GM18508 (cell line): Measurements from ENCODE around the gene OR1S2.
"Not testable (repeated sequence)": the region's sequence is repeated elsewhere in the genome, so short reads cannot be mapped to it uniquely, and the experiment has no call there.

Experiments used
- ATAC-seq: cut with Tn5 transposase; IDR thresholded peaks from one replicate; pipeline ENCODE4 v1.9.1; 2021; ENCODE audit warnings: moderate number of reproducible peaks; ENCODE audit not compliant: insufficient read depth, unreplicated experiment

OR1S2 gene

GRCh38 chr11:58204042-58204441 lies at the start of gene OR1S2:
Gene OR1S2 (minus strand): TSS chr11:58204142. CDS start chr11:58204142, 0 bp downstream.
- no peak for ATAC-seq

- ATAC-seq, result no peak
Measured at GRCh38 chr11:58243954-58244353, 40.0 kb upstream of the OR1S2 start.

- no peak for ATAC-seq
Measured at GRCh38 chr11:58227956-58228615, 24.1 kb upstream of the OR1S2 start.

GRCh38 chr11:58222721-58223120 lies 18.8 kb upstream of the OR1S2 start:
- no peak for ATAC-seq

GRCh38 chr11:58216476-58216875 lies 12.5 kb upstream of the OR1S2 start:
- ATAC-seq, result no peak

- ATAC-seq, result not testable (repeated sequence)
Measured at GRCh38 chr11:58212420-58212819, 8.5 kb upstream of the OR1S2 start, which contains the start of gene OR1S1. Gene OR1S1 (plus strand): TSS chr11:58212720.

- ATAC-seq, result no peak
Measured at GRCh38 chr11:58199271-58199670, 4.7 kb downstream of the OR1S2 start.

GRCh38 chr11:58195939-58196338 lies 8.0 kb downstream of the OR1S2 start:
- ATAC-seq, result no peak

GRCh38 chr11:58193391-58193790 lies 10.6 kb downstream of the OR1S2 start:
- ATAC-seq, result no peak

GRCh38 chr11:58192229-58192628 lies 11.7 kb downstream of the OR1S2 start:
- ATAC-seq, result no peak

GRCh38 chr11:58188770-58189169 lies 15.2 kb downstream of the OR1S2 start, which contains the start of gene OR9Q2:
Gene OR9Q2 (plus strand): TSS chr11:58189070. CDS start chr11:58190491, 1,421 bp downstream.
- ATAC-seq, result no peak

- ATAC-seq, result no peak
Measured at GRCh38 chr11:58186938-58187337, 17.0 kb downstream of the OR1S2 start.

GRCh38 chr11:58179648-58180047 lies 24.3 kb downstream of the OR1S2 start:
- ATAC-seq, result no peak

GRCh38 chr11:58178444-58178843 lies 25.5 kb downstream of the OR1S2 start:
- no peak for ATAC-seq

GRCh38 chr11:58177409-58178054 lies 26.4 kb downstream of the OR1S2 start:
- ATAC-seq, result no peak

GRCh38 chr11:58165504-58166106 lies 38.3 kb downstream of the OR1S2 start:
- ATAC-seq, result no peak

- no peak for ATAC-seq
Measured at GRCh38 chr11:58164990-58165389, 39.0 kb downstream of the OR1S2 start.

- ATAC-seq, result no peak
Measured at GRCh38 chr11:58164389-58164788, 39.6 kb downstream of the OR1S2 start.
